Chondrocyte (in vitro differentiated cells): ENCODE measurements around the gene ENOPH1. TPM values are rescaled to one million over a fixed set of nuclear protein-coding genes. Genes with fewer than 3 reads are reported as not detected.

Source experiments
- DNase-seq: peaks from one replicate; pipeline ENCODE4 v3.0.0; 2021; ENCODE audit warnings: mixed read lengths, low spot score
- H3K27ac Mint-ChIP-seq: one replicate; pipeline ENCODE4 v1.8.0; 2021; ENCODE audit warnings: mild to moderate bottlenecking, moderate library complexity, mixed read lengths; ENCODE audit not compliant: unreplicated experiment
- H3K27me3 Mint-ChIP-seq: 2 replicates; pipeline ENCODE4 v1.8.0; 2021; ENCODE audit warnings: low read depth, mixed read lengths
- H3K36me3 Mint-ChIP-seq: 2 replicates; pipeline ENCODE4 v1.8.0; 2021; ENCODE audit warnings: low read depth, mixed read lengths
- H3K4me1 Mint-ChIP-seq: 2 replicates; pipeline ENCODE4 v1.8.0; 2021; ENCODE audit warnings: low read depth, mild to moderate bottlenecking, mixed read lengths
- H3K4me3 Mint-ChIP-seq: one replicate; pipeline ENCODE4 v1.8.0; 2021; ENCODE audit warnings: mild to moderate bottlenecking, moderate library complexity, mixed read lengths; ENCODE audit not compliant: unreplicated experiment
- H3K9me3 Mint-ChIP-seq: 2 replicates; pipeline ENCODE4 v1.8.0; 2021; ENCODE audit warnings: low read depth, mixed read lengths
- total RNA-seq: library from RNA; stranded (reverse); gene quantifications from 3 replicates; pipeline ENCODE4 v1.2.1, GENCODE V29; 2021
- TF ChIP-seq, protein P1 (sequence below): fragments of 200-600 bp; sonication (generic); IDR thresholded peaks from 2 replicates; pipeline ENCODE4 v1.5.0; 2021; ENCODE audit warnings: antibody characterized with exemption, mild to moderate bottlenecking, moderate library complexity

Gene ENOPH1
- total RNA-seq, 1 donor from 2014 or later = 33.1 TPM

DNA sequence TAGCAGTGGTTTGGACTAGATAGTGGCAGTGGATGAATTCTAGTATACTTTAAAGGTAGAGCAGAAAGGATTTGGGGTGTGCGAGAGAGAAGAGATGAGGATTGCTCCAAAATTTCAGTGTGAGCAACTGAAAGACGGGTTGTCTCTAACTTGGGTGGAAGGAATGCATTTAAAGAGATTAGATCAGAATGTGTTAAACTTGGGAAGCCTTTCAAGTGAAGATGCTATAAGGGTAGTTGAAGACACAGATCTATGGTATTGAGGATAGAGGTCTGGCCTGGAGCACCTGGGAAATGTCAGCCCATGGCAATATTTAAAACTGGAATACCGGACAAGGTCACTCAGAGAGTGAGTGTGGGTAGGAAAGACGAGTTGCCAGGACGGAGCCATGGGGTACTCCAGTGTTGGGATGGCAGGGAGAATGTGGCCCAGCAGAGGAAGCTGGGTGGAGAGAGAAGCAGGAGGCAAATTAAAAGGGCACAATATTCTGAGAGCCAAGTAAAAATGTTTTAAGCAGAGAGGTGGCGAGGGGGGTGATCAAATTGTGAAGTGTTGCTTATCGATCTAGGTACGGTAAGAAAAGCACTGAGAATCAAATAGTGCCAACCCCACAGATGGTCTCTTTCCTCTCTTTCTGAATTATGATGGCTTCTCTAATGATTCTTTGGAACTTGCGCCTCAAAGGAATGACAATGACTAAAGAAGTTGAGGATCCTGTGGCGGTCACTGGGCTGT is 50.5 kb downstream of the ENOPH1 start:
- H3K36me3 Mint-ChIP-seq = no peaks in the 10 kb centered on the region
- H3K4me3 Mint-ChIP-seq = no peak overlapping the region
- no peaks in the 10 kb centered on the region for H3K27me3 Mint-ChIP-seq
- TF ChIP-seq, protein P1, sequence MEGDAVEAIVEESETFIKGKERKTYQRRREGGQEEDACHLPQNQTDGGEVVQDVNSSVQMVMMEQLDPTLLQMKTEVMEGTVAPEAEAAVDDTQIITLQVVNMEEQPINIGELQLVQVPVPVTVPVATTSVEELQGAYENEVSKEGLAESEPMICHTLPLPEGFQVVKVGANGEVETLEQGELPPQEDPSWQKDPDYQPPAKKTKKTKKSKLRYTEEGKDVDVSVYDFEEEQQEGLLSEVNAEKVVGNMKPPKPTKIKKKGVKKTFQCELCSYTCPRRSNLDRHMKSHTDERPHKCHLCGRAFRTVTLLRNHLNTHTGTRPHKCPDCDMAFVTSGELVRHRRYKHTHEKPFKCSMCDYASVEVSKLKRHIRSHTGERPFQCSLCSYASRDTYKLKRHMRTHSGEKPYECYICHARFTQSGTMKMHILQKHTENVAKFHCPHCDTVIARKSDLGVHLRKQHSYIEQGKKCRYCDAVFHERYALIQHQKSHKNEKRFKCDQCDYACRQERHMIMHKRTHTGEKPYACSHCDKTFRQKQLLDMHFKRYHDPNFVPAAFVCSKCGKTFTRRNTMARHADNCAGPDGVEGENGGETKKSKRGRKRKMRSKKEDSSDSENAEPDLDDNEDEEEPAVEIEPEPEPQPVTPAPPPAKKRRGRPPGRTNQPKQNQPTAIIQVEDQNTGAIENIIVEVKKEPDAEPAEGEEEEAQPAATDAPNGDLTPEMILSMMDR = no peak
- H3K4me1 Mint-ChIP-seq = no peaks in the 10 kb centered on the region
- DNase-seq = no peak
- no peaks in the 10 kb centered on the region for H3K9me3 Mint-ChIP-seq
- H3K27ac Mint-ChIP-seq = no peak overlapping the region

DNA sequence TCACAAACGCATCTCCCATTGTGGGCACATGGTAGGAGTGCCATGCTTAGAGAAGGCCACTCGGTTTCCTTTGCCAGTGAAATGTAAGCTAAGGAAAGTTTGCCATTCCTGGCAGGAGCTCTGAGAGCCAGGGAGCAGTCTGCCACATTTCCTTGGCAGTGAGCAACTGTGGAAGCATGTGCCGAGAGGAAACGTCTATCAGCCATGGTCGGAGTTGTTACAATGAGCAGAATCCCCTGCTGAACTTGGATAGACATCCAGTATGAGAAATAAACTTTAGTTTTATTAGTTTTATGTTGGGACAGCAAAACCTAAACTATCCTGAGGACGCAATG is 51.1 kb downstream of the ENOPH1 start:
- Mint-ChIP-seq H3K27ac (no peak overlapping the region), H3K4me1 (no peaks in the 10 kb centered on the region), H3K36me3 (no peaks in the 10 kb centered on the region), H3K9me3 (no peaks in the 10 kb centered on the region), H3K4me3 (no peak overlapping the region), H3K27me3 (no peaks in the 10 kb centered on the region)
- no peak for DNase-seq
- TF ChIP-seq, protein P1 = no peak

DNA sequence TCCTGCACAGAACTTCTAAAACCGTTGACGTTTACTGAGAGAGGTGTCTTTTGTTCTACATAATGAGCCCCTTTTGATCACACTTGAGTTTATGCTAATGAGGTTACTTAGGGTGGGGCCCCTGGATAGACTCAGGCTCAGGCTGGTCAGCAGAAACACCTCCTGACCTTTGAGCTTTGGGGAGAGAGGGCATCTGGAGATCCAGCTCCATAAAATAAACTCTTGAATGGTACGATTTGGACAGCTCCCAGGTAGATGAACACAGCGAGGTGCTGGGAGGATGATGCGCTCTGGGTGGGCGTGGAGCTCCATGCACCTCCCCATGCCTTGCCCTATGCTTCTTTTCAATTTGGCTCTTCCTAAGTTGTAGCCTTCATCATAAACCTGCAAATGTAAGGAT is 52.0 kb downstream of the ENOPH1 start:
- Mint-ChIP-seq H3K27ac (no peak overlapping the region), H3K36me3 (no peaks in the 10 kb centered on the region), H3K27me3 (no peaks in the 10 kb centered on the region), H3K9me3 (no peaks in the 10 kb centered on the region), H3K4me1 (no peaks in the 10 kb centered on the region), H3K4me3 (no peak overlapping the region)
- DNase-seq = no peak
- TF ChIP-seq, protein P1 = no peak

DNA sequence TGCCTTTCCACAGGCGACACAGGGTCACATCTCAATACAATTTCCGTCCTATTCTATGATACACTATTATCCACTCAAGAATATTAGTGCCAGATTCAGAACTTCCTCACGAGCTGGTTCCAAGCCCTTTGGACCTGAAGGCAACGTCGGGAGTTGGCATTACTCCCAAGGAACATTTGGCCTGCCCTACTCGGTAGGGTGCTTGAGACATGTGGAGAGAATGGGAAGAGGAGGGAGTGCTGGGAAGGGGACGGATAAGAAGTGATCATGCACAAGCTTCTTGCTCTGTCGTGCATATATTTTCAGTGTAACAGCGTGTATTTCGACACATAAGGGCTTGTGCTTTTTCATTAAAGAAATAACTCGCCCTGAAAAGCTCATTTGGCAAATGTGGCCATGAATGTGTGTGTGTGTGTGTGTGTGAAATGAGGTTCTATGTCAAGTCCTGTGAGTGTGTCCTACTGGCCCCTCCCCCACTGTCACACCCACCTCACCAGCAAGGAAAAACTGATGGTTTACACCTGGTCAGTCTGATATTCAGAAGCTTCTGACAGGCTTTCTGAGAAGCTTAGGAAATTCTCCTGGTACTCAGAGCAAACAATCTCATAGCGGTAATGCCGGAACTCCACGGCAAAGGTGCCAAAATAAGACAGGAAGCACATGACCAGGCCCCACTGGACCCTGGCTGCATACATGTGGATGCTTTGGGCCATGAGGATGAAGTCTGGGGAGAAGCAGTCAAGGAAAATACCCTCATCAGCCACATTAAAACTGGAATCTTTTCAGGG is 54.8 kb downstream of the ENOPH1 start:
- Mint-ChIP-seq H3K4me1 (no peaks in the 10 kb centered on the region), H3K4me3 (no peak overlapping the region), H3K36me3 (no peaks in the 10 kb centered on the region), H3K9me3 (no peaks in the 10 kb centered on the region), H3K27me3 (no peaks in the 10 kb centered on the region), H3K27ac (no peak overlapping the region)
- TF ChIP-seq, protein P1 = no peak
- DNase-seq = no peak

DNA sequence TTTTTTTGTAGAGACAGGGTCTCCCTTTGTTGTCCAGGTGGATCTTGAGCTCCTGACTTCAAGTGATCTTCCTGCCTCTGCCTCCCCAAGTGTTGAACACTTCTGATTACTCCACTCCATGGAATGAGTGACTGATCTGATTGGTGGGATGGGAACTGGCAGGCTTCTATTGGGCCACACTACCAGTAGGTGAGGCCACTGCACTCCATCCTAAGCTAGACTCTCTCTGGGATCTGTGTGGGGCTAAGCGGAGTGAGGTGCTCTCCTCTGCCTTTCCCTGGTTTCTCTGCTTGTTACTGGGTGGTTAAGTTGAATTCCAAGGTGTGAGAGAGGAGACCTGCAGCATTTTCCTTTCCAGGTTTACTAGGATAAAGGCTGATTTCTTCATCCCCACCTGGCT is 58.7 kb downstream of the ENOPH1 start:
- TF ChIP-seq, protein P1 = no peak

More for the DNA sequence above, 58.7 kb downstream of the ENOPH1 start:
- Mint-ChIP-seq H3K4me3 (no peak overlapping the region), H3K4me1 (no peaks in the 10 kb centered on the region), H3K36me3 (no peaks in the 10 kb centered on the region), H3K27ac (no peak overlapping the region), H3K27me3 (no peaks in the 10 kb centered on the region), H3K9me3 (no peaks in the 10 kb centered on the region)
- no peak for DNase-seq
